KMS-11 (cell line): ENCODE data around the gene NUP50.

Experiments used
- H2AFZ ChIP-seq: fragments of 200-600 bp; sonication (generic); 2 replicates; pipeline ENCODE4 v1.6.1; 2016; ENCODE audit warnings: antibody characterized with exemption, mixed run types, low read depth
- H3K27ac ChIP-seq: fragments of 200-600 bp; sonication (generic); 2 replicates; pipeline ENCODE4 v1.6.1; 2016; ENCODE audit warnings: mild to moderate bottlenecking, mixed run types
- H3K27me3 ChIP-seq: fragments of 200-600 bp; sonication (generic); 2 replicates; pipeline ENCODE4 v1.6.1; 2017; ENCODE audit warnings: mild to moderate bottlenecking, low read depth, mixed run types, moderate library complexity; ENCODE audit not compliant: insufficient read depth
- H3K36me3 ChIP-seq: fragments of 200-600 bp; sonication (generic); 2 replicates; pipeline ENCODE4 v1.6.1; 2017; ENCODE audit warnings: mild to moderate bottlenecking, mixed run types; ENCODE audit not compliant: insufficient read depth
- H3K4me1 ChIP-seq: fragments of 200-600 bp; sonication (generic); 2 replicates; pipeline ENCODE4 v1.6.1; 2016; ENCODE audit warnings: mild to moderate bottlenecking, low read depth, mixed run types; ENCODE audit not compliant: poor library complexity, severe bottlenecking
- H3K4me2 ChIP-seq: fragments of 200-600 bp; sonication (generic); 2 replicates; pipeline ENCODE4 v1.7.0; 2016; ENCODE audit warnings: mild to moderate bottlenecking, mixed run types
- H3K4me3 ChIP-seq: fragments of 200-600 bp; sonication (generic); IDR thresholded peaks from 2 replicates; pipeline ENCODE4 v1.6.1; 2017; ENCODE audit warnings: low read depth, low read length, mixed read lengths; ENCODE audit not compliant: insufficient read depth
- H3K79me2 ChIP-seq: fragments of 200-600 bp; sonication (generic); 2 replicates; pipeline ENCODE4 v1.6.1; 2016; ENCODE audit warnings: low read depth, mixed run types; ENCODE audit not compliant: insufficient read depth
- H3K9ac ChIP-seq: fragments of 200-600 bp; sonication (generic); 2 replicates; pipeline ENCODE4 v1.6.1; 2016; ENCODE audit warnings: mild to moderate bottlenecking, mixed run types
- H4K20me1 ChIP-seq: fragments of 200-600 bp; sonication (generic); 2 replicates; pipeline ENCODE4 v1.6.1; 2016; ENCODE audit warnings: mild to moderate bottlenecking, mixed run types; ENCODE audit not compliant: insufficient read depth
- TF ChIP-seq, protein P1 (sequence below): fragments of 200-600 bp; sonication (generic); conservative IDR thresholded peaks from 2 replicates; pipeline ENCODE4 v1.6.1; 2017; ENCODE audit warnings: low read depth, mild to moderate bottlenecking, antibody characterized with exemption, low read length, moderate library complexity, mixed read lengths

The NUP50 gene

DNA sequence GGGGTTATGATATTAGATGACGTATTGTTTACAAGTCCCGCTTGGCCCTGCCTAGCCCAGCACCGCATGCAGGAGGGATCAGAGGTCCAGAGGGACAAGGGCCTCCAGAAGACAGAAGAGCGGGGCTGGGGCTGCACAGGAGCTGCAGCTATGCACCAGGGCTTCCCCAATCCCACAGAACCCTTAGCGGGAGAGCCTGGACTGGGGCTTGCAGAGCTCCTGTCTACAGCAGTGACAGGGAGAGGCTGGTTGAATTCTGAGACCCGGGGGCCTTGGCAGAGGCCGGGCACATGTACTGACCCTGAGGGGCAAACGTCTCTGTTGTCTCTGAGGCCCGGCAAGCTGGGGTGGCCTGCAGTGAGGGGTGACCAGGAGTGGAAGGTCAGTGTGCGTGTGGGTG, 70.1 kb downstream of the NUP50 start:
- Histone ChIP-seq H3K4me3 (no peak overlapping the region), H2AFZ (no peak overlapping the region), H3K4me2 (no peak overlapping the region), H3K27ac (no peak overlapping the region), H3K9ac (no peak overlapping the region), H3K36me3 (no peaks in the 10 kb centered on the region), H3K79me2 (no peaks in the 10 kb centered on the region), H4K20me1 (no peaks in the 10 kb centered on the region), H3K4me1 (peaks cover 26% of the 10 kb centered on the region), H3K27me3 (no peaks in the 10 kb centered on the region)
- TF ChIP-seq, protein P1, sequence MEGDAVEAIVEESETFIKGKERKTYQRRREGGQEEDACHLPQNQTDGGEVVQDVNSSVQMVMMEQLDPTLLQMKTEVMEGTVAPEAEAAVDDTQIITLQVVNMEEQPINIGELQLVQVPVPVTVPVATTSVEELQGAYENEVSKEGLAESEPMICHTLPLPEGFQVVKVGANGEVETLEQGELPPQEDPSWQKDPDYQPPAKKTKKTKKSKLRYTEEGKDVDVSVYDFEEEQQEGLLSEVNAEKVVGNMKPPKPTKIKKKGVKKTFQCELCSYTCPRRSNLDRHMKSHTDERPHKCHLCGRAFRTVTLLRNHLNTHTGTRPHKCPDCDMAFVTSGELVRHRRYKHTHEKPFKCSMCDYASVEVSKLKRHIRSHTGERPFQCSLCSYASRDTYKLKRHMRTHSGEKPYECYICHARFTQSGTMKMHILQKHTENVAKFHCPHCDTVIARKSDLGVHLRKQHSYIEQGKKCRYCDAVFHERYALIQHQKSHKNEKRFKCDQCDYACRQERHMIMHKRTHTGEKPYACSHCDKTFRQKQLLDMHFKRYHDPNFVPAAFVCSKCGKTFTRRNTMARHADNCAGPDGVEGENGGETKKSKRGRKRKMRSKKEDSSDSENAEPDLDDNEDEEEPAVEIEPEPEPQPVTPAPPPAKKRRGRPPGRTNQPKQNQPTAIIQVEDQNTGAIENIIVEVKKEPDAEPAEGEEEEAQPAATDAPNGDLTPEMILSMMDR, result no peak

DNA sequence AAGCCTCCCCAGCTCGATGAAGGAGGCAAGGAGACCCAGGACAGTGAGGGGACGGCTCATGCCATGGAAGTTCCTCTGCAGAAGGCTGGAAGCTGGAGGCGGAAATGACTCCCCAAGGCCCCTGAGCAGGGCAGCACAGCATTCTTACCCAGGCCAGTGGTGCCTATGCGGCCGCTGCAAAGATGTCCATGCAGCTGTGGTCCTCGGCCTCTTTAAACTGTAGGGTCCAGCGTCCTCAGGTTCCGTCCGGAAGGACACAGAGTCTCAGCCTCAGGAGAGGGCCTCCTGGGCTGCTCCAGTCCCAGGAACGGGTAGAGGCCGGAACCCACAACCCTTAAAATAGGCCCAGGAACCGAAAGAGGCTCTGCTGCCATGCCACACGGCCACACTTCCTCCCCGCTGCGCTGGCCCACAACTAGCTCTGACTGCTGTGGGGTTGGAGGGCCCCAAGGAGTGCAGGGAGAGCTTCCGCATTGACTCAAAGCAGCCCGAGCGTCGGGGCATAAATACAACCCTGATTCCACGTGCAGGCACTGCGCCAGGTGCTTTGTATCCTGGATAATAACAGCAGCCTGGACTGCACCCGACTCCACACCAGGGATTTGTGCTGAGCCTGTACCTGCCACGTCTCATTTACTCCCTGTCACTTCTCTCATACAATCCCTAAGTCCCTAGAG, 71.5 kb downstream of the NUP50 start:
- peaks cover 35% of the 10 kb centered on the region for H3K4me1 ChIP-seq
- TF ChIP-seq, protein P1, result no peak
- H3K79me2 ChIP-seq, result no peaks in the 10 kb centered on the region
- no peaks in the 10 kb centered on the region for H3K27me3 ChIP-seq
- H3K4me3 ChIP-seq, result no peak overlapping the region
- peak overlapping the region; percentile 58 for H3K4me2 ChIP-seq
- no peaks in the 10 kb centered on the region for H3K36me3 ChIP-seq
- H4K20me1 ChIP-seq, result no peaks in the 10 kb centered on the region
- peak overlapping the region; percentile 67 for H3K27ac ChIP-seq
- peak overlapping the region; percentile 42 for H3K9ac ChIP-seq
- peak overlapping the region; percentile 44; the same call in 1 of the 2 replicates for H2AFZ ChIP-seq

DNA sequence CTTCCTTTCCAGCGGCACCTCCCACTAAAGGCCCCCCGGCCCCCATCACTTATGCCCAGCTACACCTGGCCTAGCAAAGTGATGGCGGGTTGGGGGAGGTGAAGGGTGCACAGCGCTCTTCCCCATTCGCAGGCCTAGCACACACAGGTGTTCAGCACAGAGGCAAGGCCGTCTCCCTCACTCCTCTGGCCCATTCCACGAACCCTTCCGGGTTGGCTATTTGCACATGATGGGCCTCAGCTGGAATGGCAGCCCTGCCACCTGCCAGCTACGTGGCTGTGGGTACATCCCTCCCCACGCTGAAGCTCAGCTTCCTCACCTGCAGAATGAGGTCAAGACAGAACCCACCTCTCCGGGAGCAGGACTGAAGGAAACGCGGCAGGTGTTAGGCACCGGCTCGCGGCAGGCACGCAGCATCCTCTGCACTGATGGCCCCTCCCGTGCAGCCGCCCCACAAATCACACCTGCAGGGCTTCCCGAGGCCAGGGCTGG, 72.2 kb downstream of the NUP50 start:
- peak overlapping the region; percentile 42; the same call in 1 of the 2 replicates for H3K9ac ChIP-seq
- no peak overlapping the region for H3K4me3 ChIP-seq
- peak overlapping the region; percentile 67 for H3K27ac ChIP-seq
- H3K36me3 ChIP-seq, result no peaks in the 10 kb centered on the region
- no peaks in the 10 kb centered on the region for H3K27me3 ChIP-seq
- peaks cover 35% of the 10 kb centered on the region for H3K4me1 ChIP-seq
- no peaks in the 10 kb centered on the region for H3K79me2 ChIP-seq
- no peaks in the 10 kb centered on the region for H4K20me1 ChIP-seq
- H2AFZ ChIP-seq, result peak overlapping the region; percentile 44; the same call in 1 of the 2 replicates
- TF ChIP-seq, protein P1, result no peak
- peak overlapping the region; percentile 58 for H3K4me2 ChIP-seq

DNA sequence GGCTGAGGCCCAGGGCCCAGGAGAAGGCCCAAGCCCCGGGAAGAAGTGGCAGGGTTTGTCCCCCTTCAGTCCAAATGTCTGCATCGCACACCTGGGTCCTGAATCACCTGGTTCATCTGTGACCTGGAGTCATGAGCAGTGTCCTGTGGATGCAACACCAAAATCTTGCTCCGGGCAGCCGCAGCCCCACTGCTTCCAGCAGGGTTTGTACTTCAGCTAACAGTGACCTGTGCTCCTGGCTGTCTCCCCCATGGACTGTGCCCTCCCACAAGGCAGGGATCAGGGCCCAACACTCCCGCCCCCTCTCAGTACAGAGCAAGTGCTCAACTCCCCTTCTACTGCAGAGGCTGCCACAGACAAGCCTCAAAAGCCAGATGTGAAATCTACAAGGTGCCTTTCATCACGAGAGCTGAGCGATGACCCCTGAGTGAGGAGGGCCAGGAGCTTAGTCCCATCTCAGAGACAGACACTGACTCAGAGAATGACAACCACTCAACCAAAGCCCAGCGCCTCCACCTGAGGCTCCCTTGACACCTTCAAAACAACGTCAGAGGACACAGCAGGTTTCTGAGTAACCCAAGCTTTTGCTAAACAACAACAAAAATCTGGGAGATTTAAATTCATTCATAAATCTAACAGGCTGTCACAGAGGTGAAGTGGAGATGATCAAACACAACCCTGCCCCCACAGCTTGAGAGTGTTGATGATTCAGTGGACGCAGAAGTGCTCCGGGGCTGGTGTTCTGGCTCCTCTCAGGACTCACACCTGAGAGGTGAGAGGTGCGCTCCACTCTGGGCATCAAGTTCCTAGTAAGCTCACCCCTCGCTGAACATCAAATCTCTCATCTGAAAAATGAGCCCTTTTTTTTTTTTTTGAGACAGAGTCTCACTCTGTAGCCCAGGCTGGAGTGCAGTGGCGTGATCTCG, 73.6 kb downstream of the NUP50 start:
- H3K36me3 ChIP-seq, result no peaks in the 10 kb centered on the region
- TF ChIP-seq, protein P1, result no peak
- H3K4me2 ChIP-seq, result no peak overlapping the region
- H3K9ac ChIP-seq, result no peak overlapping the region
- no peak overlapping the region for H2AFZ ChIP-seq
- no peaks in the 10 kb centered on the region for H4K20me1 ChIP-seq
- no peak overlapping the region for H3K27ac ChIP-seq
- H3K79me2 ChIP-seq, result no peaks in the 10 kb centered on the region
- H3K4me1 ChIP-seq, result peaks cover 45% of the 10 kb centered on the region
- no peaks in the 10 kb centered on the region for H3K27me3 ChIP-seq
- no peak overlapping the region for H3K4me3 ChIP-seq
